SH-SY5Y (cell line): ENCODE data around the gene STK11.

ENCODE experiments used
- GATA2 ChIP-seq: IDR thresholded peaks from 2 replicates; pipeline ENCODE4 v1.6.1; 2011; ENCODE audit warnings: mild to moderate bottlenecking, low read depth, low read length
- GATA3 ChIP-seq: IDR thresholded peaks from 2 replicates; pipeline ENCODE4 v1.6.1; 2011; ENCODE audit warnings: low read depth, mild to moderate bottlenecking, low read length, moderate library complexity

- TF ChIP-seq GATA3 (no peak), GATA2 (no peak)
Measured at GRCh38 chr19:1156830-1157615, 48.6 kb upstream of the STK11 start.
